HG03139 (cell line): ENCODE results near the gene RNF222.

Experiments
- ATAC-seq: cut with Tn5 transposase; IDR thresholded peaks from one replicate; pipeline ENCODE4 v1.9.1; 2021; ENCODE audit not compliant: unreplicated experiment

Gene RNF222, protein sequence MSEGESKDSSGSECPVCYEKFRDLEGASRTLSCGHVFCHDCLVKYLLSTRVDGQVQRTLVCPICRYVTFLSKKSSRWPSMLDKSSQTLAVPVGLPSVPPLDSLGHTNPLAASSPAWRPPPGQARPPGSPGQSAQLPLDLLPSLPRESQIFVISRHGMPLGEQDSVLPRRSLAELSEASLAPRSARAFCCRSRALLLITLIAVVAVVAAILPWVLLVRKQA

DNA sequence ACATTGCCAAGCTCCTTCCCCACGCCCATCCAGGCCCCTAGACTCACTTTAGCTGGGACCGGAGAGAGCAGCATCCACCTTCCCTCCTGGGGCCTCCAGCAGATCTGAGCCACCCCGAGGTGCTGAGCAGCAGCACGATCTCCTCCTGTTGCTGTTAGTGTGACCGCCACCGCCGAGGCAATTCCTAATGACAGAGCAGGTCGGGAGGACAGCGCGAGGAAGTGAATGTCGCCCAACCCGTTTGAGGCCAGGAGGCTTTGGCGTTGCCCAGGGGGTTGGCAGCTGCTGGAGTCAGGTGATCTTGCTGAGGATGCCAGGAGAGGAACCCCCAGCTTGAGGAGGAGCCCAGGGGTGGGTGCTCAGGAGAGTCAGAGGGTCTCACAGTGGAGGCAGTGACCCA lies at the start of gene RNF222:
TSS of gene RNF222 (minus strand) at position 192 of the 400 bp plus-strand sequence. CDS start 4,366 bp downstream, outside the sequence.
- no peak for ATAC-seq

DNA sequence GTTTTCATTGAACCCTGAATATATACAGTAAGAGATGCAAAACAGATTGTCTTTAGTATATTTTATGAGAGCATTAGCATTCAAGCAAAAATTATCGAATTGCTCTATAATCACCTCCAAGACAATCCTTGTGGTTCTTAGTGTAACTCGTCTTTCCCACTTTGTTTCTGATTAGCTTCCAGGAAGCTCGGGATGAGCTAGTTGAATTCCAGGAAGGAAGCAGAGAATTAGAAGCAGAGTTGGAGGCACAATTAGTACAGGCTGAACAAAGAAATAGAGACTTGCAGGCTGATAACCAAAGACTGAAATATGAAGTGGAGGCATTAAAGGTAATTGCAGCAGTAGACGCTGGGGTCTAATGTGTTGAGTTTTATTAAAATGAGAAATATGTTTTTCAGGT lies 47.9 kb upstream of the RNF222 start:
- no peak for ATAC-seq

DNA sequence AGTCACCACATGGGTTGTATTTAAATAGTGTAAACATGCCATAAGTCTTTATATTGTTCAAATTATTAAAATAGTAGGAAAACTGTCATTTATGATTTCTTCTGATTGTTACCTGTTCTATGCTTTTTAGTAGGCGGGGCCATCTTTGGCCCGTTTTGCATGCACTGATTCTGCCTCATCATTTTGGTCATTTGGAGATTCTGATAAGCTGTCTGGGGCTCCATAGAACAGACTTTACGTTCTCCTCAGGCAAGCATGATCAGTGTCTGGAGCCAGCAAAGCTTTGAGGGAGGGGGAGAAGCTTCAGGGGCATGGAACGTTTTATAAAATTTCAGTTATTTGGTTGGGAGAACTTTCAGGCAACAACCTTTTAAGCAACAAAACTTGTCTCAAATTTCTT lies 46.9 kb upstream of the RNF222 start:
- no peak for ATAC-seq

DNA sequence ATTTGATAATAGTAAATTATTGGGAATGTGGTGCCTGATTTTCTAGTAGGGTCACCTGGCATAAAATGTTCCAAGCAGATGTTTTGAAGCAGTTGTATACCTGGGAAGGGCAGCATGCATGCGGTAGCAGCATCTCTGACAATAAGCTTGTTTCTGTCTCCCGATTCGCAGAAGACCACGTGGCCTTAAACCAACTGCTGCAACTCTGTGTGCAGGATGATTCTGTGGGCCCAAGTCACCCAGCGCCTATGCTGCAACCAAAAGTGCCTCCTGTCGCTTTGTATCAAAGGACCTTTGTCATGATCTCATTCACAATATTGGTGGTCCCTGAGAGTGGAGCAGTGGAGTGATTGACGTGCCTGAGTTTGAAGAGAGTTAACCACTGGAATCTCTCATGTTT lies 46.1 kb upstream of the RNF222 start:
- ATAC-seq: no peak

DNA sequence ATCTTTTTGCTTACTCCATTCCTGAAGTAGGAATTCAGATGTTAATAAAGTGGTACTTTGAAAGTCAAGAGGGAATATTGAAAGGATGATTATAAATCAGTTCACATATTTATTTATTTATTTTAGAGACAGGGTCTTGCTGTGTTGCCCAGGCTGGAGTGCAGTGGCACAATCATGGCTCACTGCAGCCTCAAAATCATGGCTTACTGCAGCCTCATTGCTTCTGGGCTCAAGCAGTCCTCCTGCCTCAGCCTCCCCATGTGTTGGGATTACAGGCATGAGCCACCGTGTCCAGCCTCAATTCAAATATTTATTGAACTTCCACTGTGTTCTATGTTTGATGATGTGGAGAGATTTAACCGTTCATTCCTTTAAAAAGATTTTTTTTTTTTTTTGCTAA lies 44.7 kb upstream of the RNF222 start:
- no peak for ATAC-seq

DNA sequence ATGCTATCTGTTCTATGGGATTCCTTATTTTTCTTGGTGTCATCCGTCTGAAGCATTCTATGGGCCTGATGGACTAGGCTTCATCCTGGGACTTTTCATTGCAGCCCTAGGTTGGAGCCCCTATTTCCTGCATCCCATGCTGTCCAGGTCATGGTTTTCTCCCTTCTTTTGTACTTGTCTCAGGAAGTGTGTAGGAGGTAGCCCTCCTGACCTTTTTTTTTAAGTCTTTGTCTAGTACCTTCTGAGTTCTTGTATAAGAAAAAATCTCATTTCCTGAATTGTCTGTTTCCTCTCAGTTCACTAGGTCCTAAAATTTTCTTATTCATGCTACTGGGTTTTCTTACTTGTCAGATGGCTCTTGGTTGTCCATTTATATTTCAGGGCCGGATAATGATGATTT lies 44.1 kb upstream of the RNF222 start:
- no peak for ATAC-seq

DNA sequence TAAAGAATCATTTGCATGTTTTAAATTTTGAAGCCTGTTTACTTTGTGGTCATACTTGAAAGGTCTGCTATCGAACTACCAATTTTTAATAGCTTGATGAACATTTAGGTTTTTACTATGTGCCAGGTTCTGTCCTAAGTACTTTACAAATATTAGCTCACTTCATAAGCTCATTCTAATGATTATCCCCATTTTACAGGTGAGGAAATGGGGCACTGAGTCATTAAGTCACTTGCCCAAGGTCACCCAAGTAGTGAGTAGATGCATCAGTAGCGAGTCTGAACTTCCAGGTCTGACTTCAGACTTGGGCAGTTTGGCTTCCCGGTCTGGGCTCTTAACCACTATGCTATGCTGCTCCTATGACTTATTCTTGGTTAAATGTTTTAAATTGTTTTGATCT lies 42.1 kb upstream of the RNF222 start:
- ATAC-seq: no peak

DNA sequence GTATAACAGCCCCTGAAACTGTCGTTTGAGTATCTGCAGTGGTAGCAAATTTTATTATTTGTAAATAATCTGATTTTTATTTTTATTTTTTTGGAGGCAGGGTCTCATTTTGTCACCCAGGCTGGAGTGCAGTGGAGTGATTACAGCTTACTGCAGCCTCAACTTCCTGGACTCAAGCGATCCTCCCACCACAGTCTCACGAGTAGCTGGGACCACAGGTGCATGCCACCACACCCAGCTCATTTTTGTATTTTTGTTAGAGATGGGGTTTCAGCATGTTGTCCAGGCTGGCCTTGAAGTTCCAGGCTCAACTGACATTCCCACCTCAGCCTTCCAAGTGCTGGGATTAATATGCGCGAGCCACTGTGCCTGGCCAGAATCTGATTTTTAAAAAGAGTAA lies 40.8 kb upstream of the RNF222 start:
- ATAC-seq: no peak

DNA sequence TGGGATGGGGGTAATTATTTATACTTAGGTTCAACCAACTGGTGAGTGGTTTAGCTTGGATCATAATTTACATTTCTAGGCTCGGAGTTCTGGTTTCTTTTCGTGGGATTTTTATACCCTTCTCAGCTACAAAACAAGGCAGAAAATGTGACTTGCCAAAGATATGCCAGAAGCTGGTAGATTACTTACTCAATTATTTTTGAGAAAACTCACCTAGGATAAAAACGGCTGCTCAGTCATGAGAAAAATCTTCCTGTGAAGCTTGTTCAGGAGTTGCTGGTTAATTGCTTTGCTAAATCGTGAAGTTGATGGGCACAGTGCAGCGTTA lies 39.2 kb upstream of the RNF222 start:
- ATAC-seq: no peak

DNA sequence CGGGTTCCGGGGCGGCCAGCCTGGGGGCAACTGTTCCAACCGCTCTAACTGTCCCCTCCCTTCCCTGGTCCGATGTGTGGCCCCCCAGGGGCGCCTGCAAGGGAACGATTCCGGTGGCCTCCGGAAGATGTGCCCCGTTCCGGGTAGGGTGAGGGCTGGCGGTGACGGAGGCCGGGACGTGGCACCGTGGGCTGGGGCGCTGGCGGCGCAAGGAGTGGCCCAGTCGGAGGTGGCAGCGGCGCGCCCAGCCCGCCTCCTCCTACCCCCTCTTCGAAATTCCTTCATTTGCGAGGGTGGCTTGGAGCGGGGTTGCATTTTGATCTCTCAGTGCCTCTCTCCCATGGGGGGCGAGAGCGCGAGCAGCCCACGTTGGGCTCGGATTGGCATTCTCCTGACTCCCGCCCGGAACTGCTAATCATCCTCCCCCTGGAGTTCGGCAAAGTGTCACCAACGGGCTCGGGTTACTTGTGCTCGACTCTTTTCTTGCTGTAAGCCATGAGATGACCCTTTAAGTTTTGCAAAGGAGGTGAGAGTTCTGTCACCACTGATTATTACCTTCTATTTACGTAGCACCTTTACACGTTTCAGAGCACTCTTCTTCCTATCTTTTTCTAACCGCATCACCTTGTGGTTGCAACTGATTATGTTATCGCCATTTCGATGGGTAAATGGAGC lies 38.7 kb upstream of the RNF222 start:
- ATAC-seq: peak; percentile 33

DNA sequence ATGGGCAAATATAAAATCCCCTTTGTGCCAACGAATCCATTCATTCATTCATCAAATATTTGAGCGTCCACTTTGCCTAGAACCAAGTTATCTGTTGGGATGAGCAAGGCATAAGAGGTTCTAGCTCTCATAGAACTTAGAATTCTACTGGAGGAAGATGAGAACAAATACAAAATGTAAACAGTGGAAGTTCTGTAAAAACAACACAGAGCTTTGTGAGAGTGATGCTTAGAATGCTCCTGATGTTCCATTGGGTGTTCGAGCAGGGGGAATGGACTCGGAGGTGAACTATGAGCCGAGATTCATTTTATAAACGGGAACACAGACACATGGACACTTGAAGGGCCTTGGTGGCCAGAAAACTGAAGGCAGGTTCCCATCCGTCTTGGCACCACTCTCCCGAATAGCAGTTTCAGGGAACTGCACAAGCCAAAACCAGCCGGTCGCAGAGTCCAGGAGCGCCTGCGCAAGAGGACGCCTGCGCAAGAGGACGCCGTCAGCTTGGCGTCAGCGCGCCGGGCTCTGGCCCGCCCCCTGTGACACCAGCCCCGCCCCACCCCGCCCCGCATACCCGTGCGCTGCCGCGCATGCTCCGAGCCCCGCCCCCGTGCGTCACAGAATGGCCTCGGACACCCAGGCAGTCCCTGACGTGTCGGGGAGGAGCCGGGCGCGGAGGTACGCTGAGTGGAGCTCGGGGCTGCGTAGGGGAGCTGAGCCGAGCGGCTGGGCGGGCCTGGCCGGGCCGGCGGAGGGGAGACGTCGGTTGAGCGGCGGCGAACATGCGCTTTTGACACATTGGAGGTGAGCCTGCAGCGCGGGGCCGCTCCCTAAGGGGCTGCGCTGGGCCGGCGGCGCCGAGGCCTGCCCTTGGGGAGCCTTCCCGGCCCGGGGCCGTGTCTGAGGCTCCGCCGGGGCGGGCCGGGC lies 37.9 kb upstream of the RNF222 start, which contains the start of gene NDEL1:
TSS of gene NDEL1 (plus strand) at position 640 of the 924 bp plus-strand sequence. CDS start 8,388 bp downstream, outside the sequence.
- peak; percentile 93 for ATAC-seq

DNA sequence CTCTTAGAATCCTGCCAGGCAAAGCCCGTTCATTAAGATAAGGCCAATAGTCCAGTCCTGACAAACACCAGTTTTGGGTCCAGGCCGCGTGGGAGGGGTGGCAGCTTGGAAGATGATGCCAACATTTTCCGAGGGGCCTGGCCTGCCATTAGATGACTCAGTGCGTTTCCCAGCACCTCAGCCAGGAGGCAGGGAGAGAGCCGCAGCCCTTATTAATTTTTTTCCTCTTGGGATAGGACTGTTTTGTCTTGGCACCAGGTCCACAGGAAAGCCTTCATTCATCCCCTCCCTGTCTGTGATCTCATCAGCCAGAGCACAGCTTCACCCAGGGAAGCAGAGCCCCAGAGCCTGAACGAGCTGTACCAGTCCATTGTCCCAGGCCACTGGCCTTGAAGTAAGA lies 33.3 kb upstream of the RNF222 start:
- ATAC-seq: no peak

DNA sequence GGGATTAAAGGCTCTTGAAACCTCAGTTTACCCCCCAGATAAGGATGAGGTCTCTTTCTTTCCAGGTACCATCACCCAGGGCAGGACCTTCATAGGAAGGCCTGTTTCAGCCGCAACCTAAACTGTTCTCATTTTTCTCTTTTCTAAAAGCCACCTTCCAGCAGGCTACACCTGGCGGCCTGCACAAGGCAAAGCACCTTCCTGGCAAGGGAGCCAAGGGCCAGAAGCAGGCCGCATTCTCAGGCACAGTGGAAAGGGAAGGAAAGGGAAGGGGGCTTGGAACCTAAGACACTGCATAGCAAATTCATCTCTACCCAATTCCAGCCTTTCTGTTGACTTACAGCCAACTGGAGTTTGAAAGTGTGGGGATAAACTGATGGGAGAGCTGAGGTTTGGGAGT lies 29.2 kb upstream of the RNF222 start:
- no peak for ATAC-seq

DNA sequence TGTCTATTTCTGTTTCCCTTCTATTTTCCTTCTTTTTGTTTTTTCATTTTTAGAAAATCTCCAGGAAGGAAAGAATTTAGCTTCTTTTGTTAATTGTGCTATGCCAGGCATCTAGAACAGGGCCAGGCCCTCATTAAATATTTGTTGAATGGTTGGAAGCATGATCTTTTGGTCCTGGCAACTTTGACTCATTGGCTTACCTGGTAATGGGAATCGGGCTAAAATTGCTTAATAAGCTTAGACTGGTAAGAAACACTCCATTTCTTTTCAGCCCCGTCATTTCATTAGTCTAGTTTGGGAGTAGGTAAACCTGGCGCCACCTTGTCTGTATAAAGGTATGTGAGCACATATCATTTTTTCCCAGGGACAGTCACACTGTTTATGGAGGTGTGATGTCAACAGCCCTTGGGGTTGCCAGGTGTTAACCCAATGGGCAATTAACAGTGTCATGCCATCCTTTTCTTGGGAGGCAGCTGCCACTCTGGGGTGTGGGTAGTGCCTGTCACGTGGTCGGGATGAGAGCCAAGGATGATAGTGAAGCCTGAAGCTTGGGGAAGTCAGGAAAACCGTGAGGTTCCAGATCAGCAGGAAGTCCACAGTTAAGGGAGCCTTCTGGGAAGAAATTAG lies 28.6 kb upstream of the RNF222 start:
- no peak for ATAC-seq

DNA sequence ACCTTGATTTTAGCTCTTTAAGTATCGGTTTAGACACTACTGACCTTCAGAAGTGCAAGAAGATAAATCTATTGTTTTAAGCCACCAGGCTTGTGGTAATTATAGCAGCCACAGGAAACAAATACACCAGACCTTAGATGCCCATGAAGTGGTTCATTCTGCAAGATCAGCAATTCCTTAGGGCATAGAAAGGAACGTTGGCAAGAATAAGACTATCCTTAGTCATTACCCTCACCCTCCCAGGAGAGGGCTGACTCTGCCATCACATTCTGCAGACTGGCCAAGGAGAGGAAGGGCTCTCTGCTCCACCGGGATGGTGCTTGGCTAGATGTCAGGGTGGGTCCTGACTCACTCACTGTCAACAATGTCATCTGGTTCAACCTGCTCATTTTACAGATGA lies 23.9 kb upstream of the RNF222 start:
- ATAC-seq: no peak

DNA sequence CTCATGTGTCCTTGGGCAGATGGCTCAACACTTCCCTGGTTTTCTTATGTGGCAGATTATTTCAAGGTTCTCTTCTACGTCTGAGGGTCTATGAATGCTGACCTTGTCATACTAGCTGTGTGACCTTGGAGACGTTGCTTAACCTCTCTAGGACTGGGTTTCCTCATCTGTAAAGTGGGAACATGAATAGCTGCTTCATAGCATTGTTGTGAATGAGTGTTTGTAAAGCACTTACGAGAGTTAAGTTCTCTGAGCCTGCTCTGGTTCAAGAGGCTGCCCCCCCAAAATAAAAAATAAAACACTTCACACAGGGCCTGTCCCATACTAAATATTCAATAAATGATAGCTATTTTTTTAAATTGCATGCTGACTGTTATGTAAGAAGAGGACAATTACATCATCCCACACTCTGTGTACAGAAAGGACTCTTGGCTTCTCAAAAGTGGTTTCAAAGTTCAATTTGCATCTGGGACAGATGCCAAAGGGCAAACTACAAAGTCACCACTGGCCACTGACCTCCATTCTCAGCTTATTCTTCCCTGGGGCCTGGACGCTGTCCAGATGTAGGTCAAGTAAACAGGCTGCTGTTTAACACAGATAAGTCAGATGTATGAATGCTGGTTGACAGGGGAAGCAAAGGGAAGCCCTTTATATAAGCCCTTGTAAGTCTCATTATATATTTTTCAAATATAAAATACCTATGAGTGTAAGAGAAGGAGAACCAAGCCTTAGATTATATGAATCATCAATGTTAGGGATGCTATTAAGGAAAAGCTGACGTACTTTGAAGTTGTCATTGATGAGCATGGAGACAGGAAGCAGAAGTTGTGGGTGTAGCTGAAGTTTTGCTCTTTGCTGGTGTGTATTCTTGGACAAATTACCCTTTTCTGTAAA lies 22.7 kb upstream of the RNF222 start:
- no peak for ATAC-seq

DNA sequence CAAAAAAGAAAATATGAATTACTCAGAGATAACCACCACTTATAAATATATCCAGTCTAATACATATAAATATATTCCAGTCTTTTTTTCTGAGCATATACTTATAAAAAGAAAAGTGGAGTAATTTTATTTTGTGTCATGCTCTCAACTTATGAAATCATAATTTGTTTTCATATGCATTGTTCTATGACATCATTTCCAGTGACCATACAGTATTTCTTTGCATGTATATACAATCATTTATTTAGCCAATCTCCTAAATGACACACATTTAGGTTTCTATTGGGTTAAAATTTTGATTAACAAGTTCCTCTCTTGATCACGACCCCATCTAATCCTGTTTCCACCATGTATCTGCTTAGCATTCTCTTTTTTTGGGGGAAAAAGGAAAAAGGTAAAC lies 21.7 kb upstream of the RNF222 start:
- no peak for ATAC-seq

DNA sequence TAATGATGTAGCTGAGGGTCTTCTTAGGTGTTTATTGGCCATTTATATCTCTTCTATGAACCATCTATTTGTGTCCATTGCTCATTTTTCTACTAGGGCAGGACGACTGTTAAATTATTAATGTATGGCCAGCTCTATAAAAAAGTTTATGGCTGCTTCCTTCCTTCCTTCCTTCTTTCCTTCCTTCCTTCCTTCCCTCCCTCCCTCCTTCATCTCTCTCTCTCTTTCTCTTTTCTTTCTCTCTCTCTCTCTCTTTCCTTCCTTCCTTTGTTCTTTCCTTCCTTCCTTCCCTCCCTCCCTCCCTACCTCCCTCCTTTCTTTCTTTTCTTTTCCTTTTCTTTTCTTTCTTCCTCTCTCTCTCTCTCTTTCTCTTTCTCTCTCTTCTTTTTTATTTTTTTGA lies 20.8 kb upstream of the RNF222 start:
- no peak for ATAC-seq

DNA sequence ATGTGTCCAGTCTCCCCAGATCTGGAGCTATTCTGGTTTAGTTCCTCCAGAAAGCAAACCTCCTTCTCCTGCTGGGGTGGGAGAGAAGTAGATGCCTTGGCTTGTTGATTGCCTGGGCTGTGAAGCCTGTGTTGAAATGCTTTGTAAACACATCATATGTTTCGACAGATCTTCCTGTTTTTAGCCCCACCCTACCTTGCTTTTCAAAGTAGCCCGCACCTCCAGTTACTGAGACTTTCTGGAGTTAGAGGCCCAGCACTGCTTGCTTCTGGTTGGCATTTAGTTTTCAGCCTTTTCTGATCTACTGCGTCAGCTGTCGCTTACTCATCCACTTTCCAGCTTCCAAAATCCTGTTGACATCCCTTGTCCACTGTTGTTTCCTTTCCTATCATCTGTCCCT lies 20.2 kb upstream of the RNF222 start:
- ATAC-seq: no peak

DNA sequence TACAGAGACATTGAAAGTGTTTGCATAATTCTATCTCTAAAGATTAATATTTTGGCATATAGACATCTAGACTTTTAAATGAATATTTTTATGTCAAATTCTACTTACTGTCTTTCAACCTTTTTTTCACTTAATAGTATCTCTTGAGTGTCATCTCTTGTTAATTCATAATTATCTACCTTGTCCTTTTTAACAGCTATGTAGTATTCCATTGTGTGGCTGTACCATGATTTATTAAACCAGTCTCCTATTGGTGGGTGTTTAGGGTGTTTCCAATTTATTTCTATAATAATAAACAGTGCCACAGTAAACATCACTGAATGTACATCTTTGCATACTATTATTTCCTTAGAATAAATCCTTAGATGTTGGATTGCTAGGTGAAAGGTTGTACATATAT lies 16.3 kb upstream of the RNF222 start:
- ATAC-seq: no peak
